ENCODE measurements around the gene CLEC3A. TPM values are rescaled to one million over a fixed set of nuclear protein-coding genes. Genes with fewer than 3 reads are reported as not detected.

The CLEC3A gene
- total RNA-seq, 1 experiment from 2014 or later = not detected

GRCh38 chr16:78060295-78060694 lies 37.9 kb downstream of the CLEC3A start:
- Histone ChIP-seq H3K4me1 (no peaks in the 10 kb centered on the region), H3K27me3 (no peaks in the 10 kb centered on the region), H3K9me3 (replicated peaks) (no peaks in the 10 kb centered on the region), H3K36me3 (no peaks in the 10 kb centered on the region), H3K4me3 (no peak overlapping the region), H3K27ac (no peak overlapping the region)
- no peak for DNase-seq

- H3K27ac ChIP-seq = no peak overlapping the region
- DNase-seq = no peak
- H3K36me3 ChIP-seq = no peaks in the 10 kb centered on the region
- H3K9me3 ChIP-seq (replicated peaks) = no peaks in the 10 kb centered on the region
- H3K27me3 ChIP-seq = no peaks in the 10 kb centered on the region
- H3K4me1 ChIP-seq = no peaks in the 10 kb centered on the region
- no peak overlapping the region for H3K4me3 ChIP-seq
Measured at GRCh38 chr16:78060809-78061208, 38.5 kb downstream of the CLEC3A start.

- Histone ChIP-seq H3K9me3 (replicated peaks) (no peaks in the 10 kb centered on the region), H3K27ac (no peak overlapping the region), H3K4me1 (no peaks in the 10 kb centered on the region), H3K4me3 (no peak overlapping the region), H3K27me3 (no peaks in the 10 kb centered on the region), H3K36me3 (no peaks in the 10 kb centered on the region)
- DNase-seq = no peak
Measured at GRCh38 chr16:78065319-78065718, 43.0 kb downstream of the CLEC3A start.

- no peaks in the 10 kb centered on the region for H3K9me3 ChIP-seq (replicated peaks)
- no peaks in the 10 kb centered on the region for H3K27me3 ChIP-seq
- no peaks in the 10 kb centered on the region for H3K36me3 ChIP-seq
- DNase-seq = no peak
- no peak overlapping the region for H3K27ac ChIP-seq
- no peak overlapping the region for H3K4me3 ChIP-seq
- no peaks in the 10 kb centered on the region for H3K4me1 ChIP-seq
Measured at GRCh38 chr16:78069913-78070312, 47.6 kb downstream of the CLEC3A start.

- Histone ChIP-seq H3K9me3 (replicated peaks) (no peaks in the 10 kb centered on the region), H3K4me3 (no peak overlapping the region), H3K27me3 (no peaks in the 10 kb centered on the region), H3K4me1 (no peaks in the 10 kb centered on the region), H3K27ac (no peak overlapping the region), H3K36me3 (no peaks in the 10 kb centered on the region)
- no peak for DNase-seq
Measured at GRCh38 chr16:78072275-78072674, 49.9 kb downstream of the CLEC3A start.

- H3K27me3 ChIP-seq = no peaks in the 10 kb centered on the region
- H3K4me3 ChIP-seq = no peak overlapping the region
- DNase-seq = no peak
- no peaks in the 10 kb centered on the region for H3K36me3 ChIP-seq
- no peaks in the 10 kb centered on the region for H3K4me1 ChIP-seq
- H3K9me3 ChIP-seq (replicated peaks) = no peaks in the 10 kb centered on the region
- no peak overlapping the region for H3K27ac ChIP-seq
Measured at GRCh38 chr16:78075800-78076199, 53.5 kb downstream of the CLEC3A start.

GRCh38 chr16:78081341-78081740 lies 59.0 kb downstream of the CLEC3A start:
- H3K4me3 ChIP-seq = no peak overlapping the region
- no peaks in the 10 kb centered on the region for H3K36me3 ChIP-seq
- H3K9me3 ChIP-seq (replicated peaks) = no peaks in the 10 kb centered on the region
- no peaks in the 10 kb centered on the region for H3K27me3 ChIP-seq
- no peaks in the 10 kb centered on the region for H3K4me1 ChIP-seq
- DNase-seq = no peak
- H3K27ac ChIP-seq = no peak overlapping the region

Other genes with a start within 250 kb of the CLEC3A start
- gene VAT1L, start 234.0 kb upstream of the CLEC3A start, total RNA-seq (2014; rRNA removed; shearing (Covaris generic)) = not detected in 2 replicates
- 12.2 and 16.4 TPM in 2 replicates for gene WWOX, start 77.1 kb downstream of the CLEC3A start, total RNA-seq (2014; rRNA removed; shearing (Covaris generic))